HG03064 (cell line): Measurements from ENCODE around the gene EIF3A.
A peak's percentile ranks its signal among the peaks of the same experiment; 100 is the strongest.
"Not testable (repeated sequence)": the region's sequence is repeated elsewhere in the genome, so short reads cannot be mapped to it uniquely, and the experiment has no call there.

Experiments used
- ATAC-seq: cut with Tn5 transposase; IDR thresholded peaks from one replicate; pipeline ENCODE4 v1.9.1; 2021; ENCODE audit warnings: low read depth; ENCODE audit not compliant: unreplicated experiment

Gene EIF3A

GRCh38 chr10:119059557-119059956 lies 21.1 kb downstream of the EIF3A start:
- no peak for ATAC-seq

- no peak for ATAC-seq
Measured at GRCh38 chr10:119058010-119058409, 22.6 kb downstream of the EIF3A start.

GRCh38 chr10:119055472-119055871 lies 25.1 kb downstream of the EIF3A start:
- no peak for ATAC-seq

- ATAC-seq = no peak
Measured at GRCh38 chr10:119051775-119052174, 28.8 kb downstream of the EIF3A start.

GRCh38 chr10:119049777-119050176 lies 30.8 kb downstream of the EIF3A start:
- no peak for ATAC-seq

- no peak for ATAC-seq
Measured at GRCh38 chr10:119049361-119049760, 31.3 kb downstream of the EIF3A start.

- no peak for ATAC-seq
Measured at GRCh38 chr10:119045561-119045960, 35.1 kb downstream of the EIF3A start.

GRCh38 chr10:119042169-119042568 lies 38.4 kb downstream of the EIF3A start:
- no peak for ATAC-seq

GRCh38 chr10:119041326-119041725 lies 39.3 kb downstream of the EIF3A start:
- ATAC-seq = no peak

- ATAC-seq = no peak
Measured at GRCh38 chr10:119039161-119039560, 41.5 kb downstream of the EIF3A start.

GRCh38 chr10:119031496-119032059 lies 49.0 kb downstream of the EIF3A start:
- ATAC-seq = no peak

GRCh38 chr10:119030421-119031250 lies 50.0 kb downstream of the EIF3A start:
- ATAC-seq = peak; percentile 60

GRCh38 chr10:119029613-119030420 lies 50.8 kb downstream of the EIF3A start, which contains the start of gene NANOS1:
Gene NANOS1 (plus strand): TSS chr10:119029714. CDS start chr10:119029802, 88 bp downstream.
- peak; percentile 27 for ATAC-seq

- peak; percentile 59 for ATAC-seq
Measured at GRCh38 chr10:119028900-119029612, 51.6 kb downstream of the EIF3A start.

- not testable (repeated sequence) for ATAC-seq
Measured at GRCh38 chr10:119028445-119028899, 52.1 kb downstream of the EIF3A start.

GRCh38 chr10:119026301-119027110 lies 54.1 kb downstream of the EIF3A start:
- ATAC-seq = no peak

GRCh38 chr10:119025776-119026175 lies 54.8 kb downstream of the EIF3A start:
- ATAC-seq = no peak

GRCh38 chr10:119025336-119025735 lies 55.3 kb downstream of the EIF3A start:
- no peak for ATAC-seq

- no peak for ATAC-seq
Measured at GRCh38 chr10:119024882-119025281, 55.7 kb downstream of the EIF3A start.

- no peak for ATAC-seq
Measured at GRCh38 chr10:119023553-119023868, 57.1 kb downstream of the EIF3A start.
